A673 (cell line): ENCODE results near the gene PDGFRB. TPM values are rescaled to one million over a fixed set of nuclear protein-coding genes. Genes with fewer than 3 reads are reported as not detected.

Experiments
- BruUV-seq: library from RNA; stranded (reverse); fragments of 400-500 nt; replicated peaks from 2 replicates; lab custom pipeline; 2021; lab: Mats Ljungman, UMichigan
- CTCF ChIA-PET: fragments of 300-600 bp; sonication (Branson Sonifier 250); formaldehyde crosslinking; loops from one replicate; lab custom pipeline; 2022; ENCODE audit warnings: antibody characterized with exemption; lab: Charles Lee
- POLR2A ChIA-PET: fragments of 300-600 bp; sonication (Branson Sonifier 250); formaldehyde crosslinking; loops from one replicate; lab custom pipeline; 2022; ENCODE audit warnings: antibody characterized with exemption; ENCODE audit not compliant: low non-redundant PET; lab: Charles Lee
- DNase-seq: peaks from one replicate; pipeline ENCODE4 v3.0.0-alpha.2; 2015; ENCODE audit warnings: low spot score
- H3K27ac ChIP-seq: fragments of 200-600 bp; sonication (generic); 2 replicates; pipeline ENCODE4 v1.5.1; 2016; ENCODE audit warnings: mixed run types, low read depth, mild to moderate bottlenecking, mixed read lengths, antibody characterized with exemption, low read length; ENCODE audit not compliant: poor library complexity, severe bottlenecking
- H3K27me3 ChIP-seq: fragments of 200-600 bp; sonication (generic); replicated peaks from 2 replicates; pipeline ENCODE4 v1.6.1; 2017; ENCODE audit warnings: mixed run types, low read depth, mild to moderate bottlenecking, mixed read lengths, antibody characterized with exemption, low read length; ENCODE audit not compliant: insufficient read depth, poor library complexity
- H3K36me3 ChIP-seq: fragments of 200-600 bp; sonication (generic); 2 replicates; pipeline ENCODE4 v1.6.1; 2016; ENCODE audit warnings: mixed run types, mild to moderate bottlenecking, mixed read lengths, antibody characterized with exemption, low read length; ENCODE audit not compliant: insufficient read depth, poor library complexity, severe bottlenecking
- H3K4me1 ChIP-seq: fragments of 200-600 bp; sonication (generic); 2 replicates; pipeline ENCODE4 v1.6.1; 2017; ENCODE audit warnings: mixed run types, mild to moderate bottlenecking, mixed read lengths, antibody characterized with exemption, low read length; ENCODE audit not compliant: insufficient read depth, poor library complexity, severe bottlenecking
- H3K4me3 ChIP-seq: fragments of 200-600 bp; sonication (generic); 2 replicates; pipeline ENCODE4 v1.5.1; 2016; ENCODE audit warnings: low read depth, mixed run types, mild to moderate bottlenecking, mixed read lengths, low read length; ENCODE audit not compliant: poor library complexity, severe bottlenecking
- H3K9me3 ChIP-seq: fragments of 200-600 bp; sonication (generic); 2 replicates; pipeline ENCODE4 v1.6.1; 2016; ENCODE audit warnings: mixed run types, low read depth, mild to moderate bottlenecking, mixed read lengths, antibody characterized with exemption, low read length; ENCODE audit not compliant: poor library complexity, severe bottlenecking
- EZH2 ChIP-seq: fragments of 200-600 bp; sonication (generic); IDR thresholded peaks from 2 replicates; pipeline ENCODE4 v1.6.1; 2017; ENCODE audit warnings: borderline replicate concordance, low read depth, mild to moderate bottlenecking, mixed read lengths, antibody characterized with exemption, low read length; ENCODE audit not compliant: poor library complexity, severe bottlenecking
- intact Hi-C: fragments of 100-400 bp; cut with micrococcal nuclease; formaldehyde crosslinking; loops from one replicate; pipeline ENCODE4 v1.10.0; 2022; ENCODE audit not compliant: unreplicated experiment
- total RNA-seq: library from RNA; stranded (reverse); gene quantifications from 2 replicates; pipeline ENCODE4 v1.2.3, GENCODE V29; 2021
- TF ChIP-seq, protein P1 (sequence below): fragments of 300-800, 200-600 bp; sonication (generic); conservative IDR thresholded peaks from 2 replicates; pipeline ENCODE4 v1.5.1; 2017; ENCODE audit warnings: low read depth, mild to moderate bottlenecking, antibody characterized with exemption, low read length, moderate library complexity, mixed read lengths

The PDGFRB gene
- total RNA-seq, 1 experiment from 2014 or later = 25.9 TPM

DNA sequence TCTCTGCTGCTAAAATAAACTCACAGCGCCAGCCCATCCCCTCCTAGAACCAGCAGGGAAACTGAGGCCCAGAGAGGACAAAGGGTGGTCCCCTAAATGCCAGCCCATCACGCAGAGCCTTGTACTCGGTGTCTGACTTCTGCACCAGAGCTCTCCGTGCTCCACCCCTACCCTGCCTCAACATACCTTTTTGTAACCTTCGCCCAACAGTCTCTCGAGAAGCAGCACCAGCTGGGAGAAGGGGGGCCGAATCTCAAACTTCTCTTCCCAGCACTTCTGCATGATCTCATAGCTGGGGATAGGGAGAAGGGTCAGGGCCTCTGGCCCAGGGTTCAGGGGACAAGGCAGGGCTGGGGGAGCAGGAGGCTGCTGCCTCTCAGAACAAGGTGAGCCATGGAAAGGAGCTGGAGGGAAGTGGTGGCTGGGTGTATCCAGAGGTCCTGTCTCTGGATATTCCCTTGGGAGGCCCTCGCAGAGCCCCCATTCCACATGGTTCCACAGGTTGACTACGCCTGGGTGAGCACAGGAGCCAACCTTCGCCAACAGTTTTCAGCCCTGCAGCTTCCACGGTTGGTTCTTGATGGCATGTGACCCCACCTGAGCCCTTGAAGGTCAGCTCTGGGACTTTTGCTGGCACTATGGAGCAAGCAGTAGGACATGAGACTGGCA lies 37.0 kb downstream of the PDGFRB start:
- no peak for DNase-seq
- CTCF ChIA-PET = no interaction called here

DNA sequence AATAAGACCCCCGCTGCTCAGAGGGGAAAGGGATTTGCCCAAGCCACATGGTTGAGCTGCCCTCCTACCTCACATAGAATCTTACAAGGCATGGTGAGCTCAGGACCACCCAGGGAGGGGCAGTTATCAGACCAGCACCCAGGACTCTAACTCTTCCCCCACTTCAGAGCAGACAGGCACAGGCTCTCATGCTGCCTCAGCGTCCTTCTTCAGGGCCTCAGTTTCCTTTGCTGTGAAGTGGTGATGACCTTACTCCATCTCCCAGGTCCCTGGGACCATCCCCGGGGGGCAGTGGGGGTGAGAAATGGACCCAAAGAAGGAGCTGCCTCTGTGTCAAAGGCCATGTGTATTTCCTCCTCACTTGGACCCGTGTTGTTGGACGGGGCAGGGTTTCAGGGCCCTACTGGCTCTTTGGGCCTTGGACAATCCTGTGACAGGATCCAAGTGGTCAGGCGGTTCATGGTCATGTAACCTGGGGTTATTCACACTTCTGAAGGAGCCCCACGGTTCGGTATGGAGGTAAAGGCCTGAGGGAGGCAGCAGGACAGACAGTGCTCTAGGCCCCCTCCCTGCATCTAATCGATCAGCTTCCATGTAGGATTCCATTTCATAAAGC lies 37.6 kb downstream of the PDGFRB start:
- Histone ChIP-seq H3K27ac (no peak overlapping the region), H3K36me3 (peaks cover 7% of the 10 kb centered on the region), H3K4me1 (no peaks in the 10 kb centered on the region), H3K9me3 (no peaks in the 10 kb centered on the region), H3K4me3 (no peak overlapping the region), H3K27me3 (no peaks in the 10 kb centered on the region)
- TF ChIP-seq EZH2 = no peak
- TF ChIP-seq, protein P1, sequence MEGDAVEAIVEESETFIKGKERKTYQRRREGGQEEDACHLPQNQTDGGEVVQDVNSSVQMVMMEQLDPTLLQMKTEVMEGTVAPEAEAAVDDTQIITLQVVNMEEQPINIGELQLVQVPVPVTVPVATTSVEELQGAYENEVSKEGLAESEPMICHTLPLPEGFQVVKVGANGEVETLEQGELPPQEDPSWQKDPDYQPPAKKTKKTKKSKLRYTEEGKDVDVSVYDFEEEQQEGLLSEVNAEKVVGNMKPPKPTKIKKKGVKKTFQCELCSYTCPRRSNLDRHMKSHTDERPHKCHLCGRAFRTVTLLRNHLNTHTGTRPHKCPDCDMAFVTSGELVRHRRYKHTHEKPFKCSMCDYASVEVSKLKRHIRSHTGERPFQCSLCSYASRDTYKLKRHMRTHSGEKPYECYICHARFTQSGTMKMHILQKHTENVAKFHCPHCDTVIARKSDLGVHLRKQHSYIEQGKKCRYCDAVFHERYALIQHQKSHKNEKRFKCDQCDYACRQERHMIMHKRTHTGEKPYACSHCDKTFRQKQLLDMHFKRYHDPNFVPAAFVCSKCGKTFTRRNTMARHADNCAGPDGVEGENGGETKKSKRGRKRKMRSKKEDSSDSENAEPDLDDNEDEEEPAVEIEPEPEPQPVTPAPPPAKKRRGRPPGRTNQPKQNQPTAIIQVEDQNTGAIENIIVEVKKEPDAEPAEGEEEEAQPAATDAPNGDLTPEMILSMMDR = no peak
- no peak for DNase-seq
- intact Hi-C loops = loop anchor here (10.0 kb wide), 1 partner anchor 283 kb away; no protein-coding TSS in a partner anchor
- CTCF ChIA-PET = no interaction called here
- BruUV-seq = no TSS peak
- POLR2A ChIA-PET = no interaction called here

More for the DNA sequence above, 37.0 kb downstream of the PDGFRB start:
- H3K27me3 ChIP-seq = no peaks in the 10 kb centered on the region
- H3K4me1 ChIP-seq = no peaks in the 10 kb centered on the region
- H3K9me3 ChIP-seq = no peaks in the 10 kb centered on the region
- H3K4me3 ChIP-seq = no peak overlapping the region
- POLR2A ChIA-PET = interaction anchor here (0.6 kb wide), 1 partner anchor 80 kb away, joined by 3 read pairs; no protein-coding TSS in a partner anchor
- TF ChIP-seq, protein P1 = no peak
- no peak for TF ChIP-seq EZH2
- no peak overlapping the region for H3K27ac ChIP-seq
- intact Hi-C loops = loop anchor here (10.0 kb wide), 1 partner anchor 284 kb away; no protein-coding TSS in a partner anchor
- H3K36me3 ChIP-seq = peaks cover 7% of the 10 kb centered on the region
- no TSS peak for BruUV-seq

DNA sequence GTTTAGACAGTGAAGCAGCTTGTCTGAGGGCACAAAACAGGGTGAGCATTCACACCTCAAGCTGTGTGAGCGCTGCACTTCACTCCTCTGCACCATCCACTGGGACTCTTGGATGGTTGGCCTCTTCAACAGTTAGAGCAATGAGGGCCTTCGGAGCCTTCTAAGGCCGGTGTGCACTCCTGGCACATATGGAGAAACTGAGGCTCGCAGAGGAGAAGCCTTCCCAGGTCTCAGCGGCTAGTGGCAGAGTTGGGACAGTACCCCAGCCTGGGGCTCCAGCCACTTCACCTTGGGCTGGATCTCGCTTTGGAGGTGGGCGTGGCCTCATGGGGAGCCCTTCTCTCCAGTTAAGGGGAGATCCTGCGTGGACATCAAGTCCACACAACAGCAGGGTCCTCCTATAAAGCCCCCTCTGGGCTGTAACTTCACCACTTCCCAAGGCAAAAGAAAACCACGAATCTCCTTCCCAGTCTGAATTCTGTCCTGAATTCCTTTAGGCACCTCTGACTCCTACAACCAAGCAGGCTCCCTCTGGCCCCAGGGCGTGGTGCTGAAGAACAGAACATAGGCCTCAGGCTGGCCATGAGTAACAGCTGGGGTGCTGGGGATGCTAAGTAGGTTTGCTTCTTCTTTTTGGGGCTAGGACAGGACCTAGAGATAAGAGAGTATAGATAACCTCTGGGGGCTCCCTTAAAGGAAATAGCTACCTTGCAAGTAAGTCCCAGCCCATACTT lies 38.8 kb downstream of the PDGFRB start:
- peaks cover 4% of the 10 kb centered on the region for H3K4me1 ChIP-seq
- no peak for DNase-seq
- H3K9me3 ChIP-seq = no peaks in the 10 kb centered on the region
- no peaks in the 10 kb centered on the region for H3K27me3 ChIP-seq
- ChIA-PET CTCF (no interaction called here), POLR2A (no interaction called here)
- H3K36me3 ChIP-seq = peaks cover 7% of the 10 kb centered on the region
- H3K4me3 ChIP-seq = no peak overlapping the region
- TF ChIP-seq EZH2 = no peak
- TF ChIP-seq, protein P1 = no peak
- no peak overlapping the region for H3K27ac ChIP-seq
- BruUV-seq = no TSS peak
- intact Hi-C loops = loop anchor here (10.0 kb wide), 1 partner anchor 282 kb away; no protein-coding TSS in a partner anchor
